CD4-positive, alpha-beta T cell treated with Interleukin-6 at 100 ng/mL for 8 hours (primary cell): ENCODE measurements around the gene TAF7.
"Not testable (repeated sequence)": the region's sequence is repeated elsewhere in the genome, so short reads cannot be mapped to it uniquely, and the experiment has no call there.

Experiments
- DNase-seq: peaks from one replicate; pipeline ENCODE4 v3.0.0-alpha.2; 2020; ENCODE audit warnings: mixed read lengths, low spot score

TAF7 gene

DNA sequence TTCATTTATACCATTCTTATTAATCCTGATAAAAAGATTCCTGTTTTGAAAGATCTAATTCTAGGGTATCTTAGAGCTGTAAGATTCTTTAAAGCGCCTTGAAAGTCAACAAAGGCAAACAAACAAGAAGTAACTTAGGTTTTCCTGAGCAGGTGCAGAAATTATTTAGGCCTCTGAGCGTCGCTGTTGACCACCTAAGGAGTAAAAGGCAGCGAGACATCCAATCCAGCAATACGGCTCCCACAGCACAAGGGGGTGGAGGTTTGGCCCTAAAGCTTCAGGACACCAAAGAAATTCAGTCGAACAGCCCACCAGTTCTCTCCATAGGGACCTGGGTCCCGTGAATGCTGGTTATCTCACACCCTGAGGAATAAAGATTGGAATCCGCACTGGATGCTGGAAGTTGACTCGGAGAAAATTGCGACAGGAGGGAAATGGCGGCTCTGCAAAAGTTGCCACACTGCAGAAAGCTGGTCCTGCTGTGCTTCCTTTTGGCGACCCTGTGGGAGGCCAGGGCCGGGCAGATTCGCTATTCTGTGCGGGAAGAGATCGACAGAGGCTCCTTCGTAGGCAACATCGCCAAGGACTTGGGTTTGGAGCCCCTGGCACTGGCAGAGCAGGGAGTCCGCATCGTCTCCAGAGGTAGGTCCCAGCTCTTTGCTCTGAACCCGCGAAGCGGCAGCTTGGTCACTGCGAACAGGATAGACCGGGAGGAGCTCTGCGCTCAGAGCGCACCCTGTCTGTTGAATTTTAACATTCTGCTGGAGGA lies 18.1 kb upstream of the TAF7 start, which contains the start of gene PCDHGA2:
TSS of gene PCDHGA2 (plus strand) at position 223 of the 769 bp plus-strand sequence.
- DNase-seq = no peak

DNA sequence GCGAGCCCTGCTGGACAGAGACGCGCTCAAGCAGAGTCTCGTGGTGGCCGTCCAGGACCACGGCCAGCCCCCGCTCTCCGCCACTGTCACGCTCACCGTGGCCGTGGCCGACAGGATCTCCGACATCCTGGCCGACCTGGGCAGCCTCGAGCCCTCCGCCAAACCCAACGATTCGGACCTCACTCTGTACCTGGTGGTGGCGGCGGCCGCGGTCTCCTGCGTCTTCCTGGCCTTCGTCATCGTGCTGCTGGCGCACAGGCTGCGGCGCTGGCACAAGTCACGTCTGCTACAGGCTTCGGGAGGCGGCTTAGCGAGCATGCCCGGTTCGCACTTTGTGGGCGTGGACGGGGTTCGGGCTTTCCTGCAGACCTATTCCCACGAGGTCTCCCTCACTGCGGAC lies 12.0 kb upstream of the TAF7 start:
- not testable (repeated sequence) for DNase-seq

DNA sequence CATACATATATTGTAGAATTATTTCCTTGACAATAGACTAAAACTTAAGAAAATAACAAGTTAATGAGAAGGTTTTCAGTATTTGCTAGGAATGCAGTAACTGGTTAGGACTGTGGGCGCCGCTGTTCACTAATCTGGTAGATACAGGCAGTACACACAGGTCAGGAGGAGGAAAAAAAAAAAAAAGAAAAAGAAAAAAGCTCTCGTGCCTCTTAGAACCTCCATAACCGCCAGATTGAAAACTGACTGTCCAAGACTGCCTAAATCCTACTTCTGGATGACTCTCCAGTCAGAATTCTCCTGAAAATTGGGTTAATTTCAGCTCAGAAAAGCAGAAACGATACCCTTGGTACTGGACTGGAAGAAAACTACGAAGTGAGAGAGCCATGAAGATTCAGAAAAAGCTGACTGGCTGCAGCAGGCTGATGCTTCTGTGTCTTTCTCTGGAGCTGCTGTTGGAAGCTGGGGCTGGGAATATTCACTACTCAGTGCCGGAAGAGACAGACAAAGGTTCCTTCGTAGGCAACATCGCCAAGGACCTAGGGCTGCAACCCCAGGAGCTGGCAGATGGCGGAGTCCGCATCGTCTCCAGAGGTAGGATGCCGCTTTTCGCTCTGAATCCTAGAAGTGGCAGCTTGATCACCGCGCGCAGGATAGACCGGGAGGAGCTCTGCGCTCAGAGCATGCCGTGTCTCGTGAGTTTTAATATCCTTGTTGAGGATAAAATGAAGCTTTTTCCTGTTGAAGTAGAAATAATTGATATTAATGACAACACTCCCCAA lies 9.9 kb upstream of the TAF7 start, which contains the start of gene PCDHGA1:
TSS of gene PCDHGA1 (plus strand) at position 216 of the 782 bp plus-strand sequence.
- DNase-seq = peak; percentile 12

DNA sequence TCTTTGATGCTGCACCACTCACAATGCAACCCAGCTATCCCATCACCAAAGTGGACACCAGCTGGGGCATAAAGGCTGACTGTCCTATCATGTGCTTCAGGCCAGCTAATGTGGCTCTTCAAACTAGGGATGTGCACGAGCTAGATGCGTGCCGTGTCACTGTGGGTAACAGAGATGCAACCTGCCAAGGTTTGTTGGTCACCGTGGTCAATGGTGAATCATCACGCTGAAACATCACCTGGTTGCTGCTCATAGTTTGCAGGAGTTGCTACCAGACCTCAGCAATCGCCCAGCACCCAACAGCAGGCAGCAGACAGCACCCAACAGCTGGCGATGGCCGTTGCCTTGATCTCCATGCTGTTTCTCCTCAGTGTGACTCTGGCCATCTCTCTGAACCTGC lies 7.6 kb upstream of the TAF7 start:
- no peak for DNase-seq

DNA sequence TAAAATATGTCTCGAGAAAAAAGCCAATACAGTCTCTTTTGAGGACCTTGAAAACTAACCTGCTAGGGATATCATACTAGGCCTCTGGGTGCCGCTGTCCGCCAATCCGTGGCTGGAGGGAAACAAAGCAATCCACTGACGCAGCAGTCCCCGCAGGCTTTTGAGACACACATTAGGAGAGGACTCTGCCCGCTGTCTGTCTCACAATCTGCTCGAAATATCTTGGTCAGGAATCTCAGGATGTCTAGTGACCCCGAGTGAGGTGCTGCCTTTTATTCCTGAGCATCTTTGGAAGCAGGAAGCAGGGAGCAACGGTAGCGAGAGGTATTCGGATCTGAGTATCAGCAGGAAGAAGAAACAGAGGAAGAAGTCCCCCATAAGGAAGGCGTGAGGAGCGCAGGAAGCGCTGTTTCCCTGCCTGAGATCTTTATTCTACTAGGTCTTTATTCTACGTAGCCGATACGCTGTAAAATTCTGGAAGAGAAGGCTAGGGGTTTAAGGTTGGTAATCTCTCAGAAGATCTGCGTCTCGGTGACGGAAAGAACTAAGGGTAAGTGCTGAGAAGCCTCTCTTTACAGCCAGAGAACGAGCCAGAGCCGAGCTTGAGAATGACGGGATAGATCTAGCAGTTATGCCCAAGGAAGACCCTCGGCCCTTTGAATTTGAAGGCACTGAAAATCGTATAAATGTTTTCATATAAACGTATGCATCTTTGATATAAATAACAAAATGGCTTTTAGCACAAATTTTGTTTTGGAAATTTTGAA lies 5.7 kb upstream of the TAF7 start:
- peak; percentile 71 for DNase-seq

DNA sequence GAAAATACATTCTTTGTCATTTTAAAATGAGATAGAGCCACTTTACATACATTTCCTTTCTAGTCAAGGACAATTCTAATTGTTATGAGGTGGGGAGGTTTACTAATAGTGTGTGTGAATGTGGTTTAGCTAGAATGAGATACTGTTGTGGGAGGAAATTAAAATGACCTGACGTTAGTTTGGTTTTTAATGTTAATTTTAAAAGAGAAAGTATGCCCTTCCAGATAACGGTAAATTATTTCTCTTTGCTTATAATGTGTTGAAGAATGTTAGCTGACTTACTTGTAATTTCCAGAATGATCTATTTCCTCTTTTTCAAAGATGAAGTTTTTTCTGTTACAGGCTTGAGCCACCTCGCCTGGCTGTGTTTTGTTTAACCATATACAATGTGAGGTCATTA lies 1.7 kb upstream of the TAF7 start:
- DNase-seq = no peak

DNA sequence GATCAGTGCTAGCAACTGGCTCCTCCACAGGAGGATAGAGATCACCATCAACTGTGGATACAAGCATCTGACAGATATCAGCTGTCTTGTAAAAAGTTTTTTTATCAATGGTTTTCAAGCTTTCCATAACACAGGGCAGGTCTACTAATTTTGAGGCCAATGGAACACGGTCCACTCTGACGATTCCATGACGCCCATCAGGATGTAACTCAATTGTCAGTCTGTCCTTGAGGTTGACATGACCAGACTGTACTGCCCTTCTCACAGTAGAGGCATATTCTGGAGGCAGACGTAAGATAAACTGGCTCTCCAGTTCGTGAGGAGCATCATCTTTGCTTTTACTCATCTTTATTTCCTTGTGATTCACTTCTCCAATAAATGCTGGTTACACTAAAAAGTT lies 885 bp downstream of the TAF7 start:
- no peak for DNase-seq

DNA sequence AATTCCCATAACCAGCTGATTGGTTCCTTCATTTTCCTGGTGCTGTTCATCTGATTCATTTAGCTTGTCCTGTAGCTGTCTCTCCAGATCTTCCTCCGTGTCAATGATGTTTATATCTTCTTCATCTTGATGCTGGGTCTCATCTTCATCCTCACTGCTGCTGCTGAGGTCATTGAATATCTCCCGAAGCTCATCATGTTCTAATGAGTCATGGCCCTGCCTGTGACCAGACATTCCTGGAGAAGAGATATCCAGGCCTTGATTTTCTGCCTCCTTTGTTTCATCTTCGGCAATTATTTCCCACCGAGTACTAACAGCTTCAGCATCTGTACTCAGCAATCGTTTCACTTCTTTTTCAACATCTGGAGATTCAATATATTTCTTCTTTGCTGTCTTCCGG lies 1.4 kb downstream of the TAF7 start:
- no peak for DNase-seq

DNA sequence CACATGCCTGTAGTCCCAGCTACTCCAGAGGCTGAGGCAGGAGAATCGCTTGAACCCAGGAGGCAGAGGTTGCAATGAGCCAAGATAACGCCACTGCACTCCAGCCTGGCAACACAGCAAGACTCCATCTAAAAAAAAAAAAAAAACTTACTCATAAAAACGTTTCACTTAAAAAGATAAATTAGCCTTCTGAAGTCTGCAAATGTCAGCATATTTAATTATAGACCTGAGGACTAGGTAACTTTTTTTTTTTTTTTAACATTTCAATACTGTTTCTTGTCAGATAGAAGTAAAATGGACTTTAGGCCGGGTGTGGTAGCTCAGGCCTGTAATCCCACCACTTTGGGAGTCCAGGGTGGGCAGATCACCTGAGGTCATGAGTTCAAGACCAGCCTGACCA lies 3.6 kb downstream of the TAF7 start:
- DNase-seq = not testable (repeated sequence)

DNA sequence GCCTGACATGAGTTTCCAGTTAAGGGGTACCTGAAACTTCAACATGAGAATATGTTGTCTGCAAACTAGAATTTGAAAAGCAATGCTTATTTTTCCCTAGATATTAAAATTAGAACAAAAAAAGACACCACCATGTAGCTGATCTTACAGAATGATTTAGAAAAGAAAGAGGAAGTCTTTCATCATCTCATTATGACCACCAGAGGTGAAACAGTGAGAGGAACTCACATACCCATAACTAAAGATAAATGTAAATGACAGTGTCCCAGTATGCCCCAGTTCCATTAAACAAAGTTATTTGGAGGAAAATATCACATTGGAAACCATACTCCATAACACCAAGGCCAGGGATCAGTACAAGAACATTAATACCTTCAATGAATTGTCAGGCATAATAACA lies 6.9 kb downstream of the TAF7 start:
- no peak for DNase-seq

DNA sequence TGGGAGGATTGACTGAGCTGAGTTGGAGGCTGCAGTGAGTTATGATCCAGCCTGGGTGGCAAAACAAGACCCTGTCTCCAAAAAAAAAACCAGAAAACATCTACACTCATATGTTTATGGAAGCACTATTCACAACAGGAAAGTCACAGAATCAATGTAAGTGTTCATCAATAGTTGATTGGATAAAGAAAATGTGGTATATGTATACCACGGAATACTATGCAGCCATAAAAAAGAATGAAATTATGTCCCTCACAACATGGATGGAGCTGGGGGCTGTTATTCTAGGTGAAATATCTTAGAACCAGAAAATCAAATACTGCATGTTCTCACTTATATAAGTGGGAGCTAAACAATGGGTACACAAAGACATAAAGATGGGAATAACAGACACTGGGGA lies 14.0 kb downstream of the TAF7 start:
- DNase-seq = no peak

DNA sequence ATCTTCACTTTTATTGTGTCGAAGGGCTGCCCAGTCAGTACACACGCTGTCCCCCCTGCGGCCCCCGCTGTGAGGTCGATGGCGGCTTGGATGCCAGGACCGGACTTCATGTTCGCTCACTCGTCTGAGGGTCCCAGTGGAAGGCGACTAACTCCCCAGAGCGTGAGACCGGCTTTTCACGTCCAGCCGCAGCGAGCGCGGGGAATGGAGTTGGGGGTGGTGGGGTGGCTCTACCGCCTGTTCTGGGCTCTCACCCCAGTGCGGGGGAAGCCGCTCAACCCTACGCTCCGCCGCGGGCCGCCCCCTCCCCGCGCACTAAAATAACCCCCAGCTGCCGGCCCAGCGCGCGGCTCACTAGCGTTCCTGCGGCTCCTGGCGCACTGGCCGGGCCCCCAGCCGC lies 16.8 kb downstream of the TAF7 start, which contains the start of gene SLC25A2:
TSS of gene SLC25A2 (minus strand) at position 294 of the 400 bp plus-strand sequence. CDS start at position 110, 184 bp downstream.
- no peak for DNase-seq

DNA sequence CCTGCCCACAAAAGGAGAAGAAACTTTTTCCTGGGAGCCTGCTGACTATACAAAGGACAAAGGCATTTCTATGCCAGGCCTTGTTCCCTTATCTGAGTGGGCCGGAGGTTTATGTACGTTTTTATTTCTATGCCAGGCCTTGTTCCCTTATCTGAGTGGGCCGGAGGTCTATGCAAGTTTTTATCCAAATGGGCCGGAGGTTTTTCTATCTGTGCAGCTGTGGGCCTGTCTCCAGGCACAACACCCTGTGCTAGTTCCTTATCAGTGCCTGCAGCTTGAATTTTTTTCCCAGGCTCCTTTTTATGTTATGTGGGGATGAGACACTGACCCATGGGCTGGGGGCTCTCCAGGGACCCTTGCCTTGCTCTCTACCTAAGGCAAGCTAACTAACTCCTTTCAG lies 22.2 kb downstream of the TAF7 start:
- DNase-seq = no peak

DNA sequence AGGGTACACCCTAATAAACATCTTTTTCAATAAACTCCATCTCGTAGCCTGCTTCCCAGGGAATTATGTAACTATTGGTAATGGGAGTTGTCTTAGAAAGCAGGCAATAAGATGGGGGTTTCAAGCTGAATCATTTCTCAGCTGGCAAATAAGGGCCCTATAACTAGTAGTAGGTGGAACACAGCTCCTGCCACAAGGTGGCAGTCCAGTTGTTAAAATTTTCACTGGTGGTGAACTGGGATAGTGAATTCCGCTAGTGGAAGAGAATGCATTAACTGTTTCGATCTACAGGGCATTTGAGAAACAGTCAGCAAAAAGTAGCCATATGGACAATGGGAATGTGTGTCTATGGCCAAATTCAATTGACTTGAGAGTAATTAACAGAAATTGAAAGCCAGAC lies 47.7 kb downstream of the TAF7 start:
- DNase-seq = no peak

DNA sequence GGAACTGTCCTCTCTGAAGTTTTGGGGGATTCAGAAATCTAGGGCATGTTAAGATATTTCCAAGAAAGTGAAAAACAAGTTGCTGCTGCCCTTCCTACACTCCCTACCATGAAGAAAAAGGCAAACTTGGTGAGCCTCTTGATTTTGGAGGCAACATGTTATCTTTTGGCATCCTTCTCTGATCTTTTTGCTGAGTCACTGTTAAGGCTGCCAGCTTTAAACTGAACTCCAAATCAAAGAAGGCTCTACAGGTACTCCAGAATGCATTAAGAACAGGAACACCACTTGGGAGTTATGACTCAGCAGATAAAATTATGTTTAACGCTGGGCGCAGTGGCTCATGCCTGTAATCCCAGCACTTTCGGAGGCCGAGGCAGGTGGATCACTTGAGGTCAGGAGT lies 51.4 kb downstream of the TAF7 start:
- no peak for DNase-seq
